Measurements from ENCODE around the gene DCT. TPM values are rescaled to one million over a fixed set of nuclear protein-coding genes. Genes with fewer than 3 reads are reported as not detected.

DCT gene
- total RNA-seq, 1 experiment from 2014 or later, result not detected

DNA sequence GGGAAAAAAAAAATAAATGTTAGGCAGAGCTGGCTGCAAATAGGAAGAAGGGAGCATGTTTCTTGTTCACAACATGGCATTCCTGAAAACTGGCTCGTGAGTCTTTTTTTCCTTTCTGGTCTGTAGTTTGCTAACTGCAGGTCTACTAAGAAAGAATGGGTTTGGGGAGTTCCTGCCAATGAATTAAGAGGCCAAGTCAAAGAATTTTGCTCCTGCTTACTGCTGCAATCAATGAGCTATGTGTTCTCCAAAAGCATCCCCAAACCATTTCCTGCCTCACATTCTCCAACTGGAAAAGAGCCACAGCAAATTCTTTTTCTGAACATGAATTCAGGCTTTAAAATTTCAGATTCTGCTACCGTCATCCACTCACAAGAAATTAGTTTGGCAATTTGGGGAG lies 88.6 kb downstream of the DCT start:
- BruUV-seq (replicated peaks), result no TSS peak
- in situ Hi-C loops (cut with HindIII; ENCODE audit: low pct_unique_long_range_greater_than_20kb, low sequenced_read_pairs), result no loop called here
- Histone ChIP-seq H3K27me3 (ENCODE audit: control insufficient read depth, insufficient read depth, low read length) (no peaks in the 10 kb centered on the region), H3K4me3 (ENCODE audit: low read depth in 2 of 2, low read length in 2 of 2) (no peak overlapping the region), H3K4me1 (ENCODE audit: control insufficient read depth, insufficient read depth, low read length) (no peaks in the 10 kb centered on the region), H3K27ac (ENCODE audit: low read length) (no peak overlapping the region), H3K36me3 (ENCODE audit: control insufficient read depth, insufficient read depth, low read length) (no peaks in the 10 kb centered on the region), H3K9me3 (ENCODE audit: control insufficient read depth, insufficient read depth, low read depth, low read length) (no peaks in the 10 kb centered on the region)
- ATAC-seq (no peak), DNase-seq (ENCODE audit: low read depth, low spot score) (no peak)
- intact Hi-C loops (cut with micrococcal nuclease; ENCODE audit: unreplicated experiment), result no loop called here
- TF ChIP-seq SIN3A (IDR thresholded peaks at IDR 0.05; ENCODE audit: borderline replicate concordance, insufficient read depth, low read depth, low read length) (no peak), TCF7L2 (IDR thresholded peaks at IDR 0.05; ENCODE audit: low read depth, low read length) (no peak), CTCF (IDR thresholded peaks at IDR 0.05) (no peak), REST (IDR thresholded peaks at IDR 0.05; ENCODE audit: insufficient read depth in 1 of 2, low read depth in 2 of 2, low read length in 1 of 2) (no peak), POLR2AphosphoS5 (IDR thresholded peaks at IDR 0.05; ENCODE audit: low read depth, low read length) (no peak)
- ChIA-PET CTCF (no interaction called here), POLR2A (no interaction called here)

- Histone ChIP-seq H3K36me3 (ENCODE audit: control insufficient read depth, insufficient read depth, low read length) (no peaks in the 10 kb centered on the region), H3K27me3 (ENCODE audit: control insufficient read depth, insufficient read depth, low read length) (no peaks in the 10 kb centered on the region), H3K9me3 (ENCODE audit: control insufficient read depth, insufficient read depth, low read depth, low read length) (no peaks in the 10 kb centered on the region), H3K4me3 (ENCODE audit: low read depth in 2 of 2, low read length in 2 of 2) (no peak overlapping the region), H3K4me1 (ENCODE audit: control insufficient read depth, insufficient read depth, low read length) (no peaks in the 10 kb centered on the region), H3K27ac (ENCODE audit: low read length) (no peak overlapping the region)
- ATAC-seq, result no peak
- no TSS peak for BruUV-seq (replicated peaks)
- ChIA-PET POLR2A (no interaction called here), CTCF (no interaction called here)
- DNase-seq (ENCODE audit: low read depth, low spot score), result no peak
- intact Hi-C loops (cut with micrococcal nuclease; ENCODE audit: unreplicated experiment), result no loop called here
- in situ Hi-C loops (cut with HindIII; ENCODE audit: low pct_unique_long_range_greater_than_20kb, low sequenced_read_pairs), result no loop called here
- TF ChIP-seq REST (IDR thresholded peaks at IDR 0.05; ENCODE audit: insufficient read depth in 1 of 2, low read depth in 2 of 2, low read length in 1 of 2) (no peak), SIN3A (IDR thresholded peaks at IDR 0.05; ENCODE audit: borderline replicate concordance, insufficient read depth, low read depth, low read length) (no peak), CTCF (IDR thresholded peaks at IDR 0.05) (no peak), TCF7L2 (IDR thresholded peaks at IDR 0.05; ENCODE audit: low read depth, low read length) (no peak), POLR2AphosphoS5 (IDR thresholded peaks at IDR 0.05; ENCODE audit: low read depth, low read length) (no peak)
These were observed 89.7 kb downstream of the DCT start for GRCh38 chr13:94389604-94390351.

Measured in Panc1 (cell line).